Lung (tissue), 12 donors: ENCODE results near the gene CCDC92B. TPM values are rescaled to one million over a fixed set of nuclear protein-coding genes. Genes with fewer than 3 reads are reported as not detected.

ENCODE experiments used
- ATAC-seq: fragments of 200-7000 bp; cut with Tn5 transposase; one replicate; pipeline ENCODE4 v1.9.1; 2020; ENCODE audit warnings: moderate number of reproducible peaks; ENCODE audit not compliant: insufficient read depth, low FRiP score
- DNase-seq, 3 donors: peaks; one replicate each; pipeline ENCODE4 v3.0.0-alpha.2; 2013 to 2017
- H3K27ac ChIP-seq, 2 donors: one replicate each; pipeline ENCODE4 v1.5.1; 2013; ENCODE audit warnings: mild to moderate bottlenecking in 2 of 2, moderate library complexity in 2 of 2, control low read depth in 1 of 2, inconsistent platforms in 1 of 2, low read depth in 1 of 2, low read length in 1 of 2
- H3K27me3 ChIP-seq, 3 donors: one replicate each; pipeline ENCODE4 v1.5.1; 2013; ENCODE audit warnings: low read length in 2 of 3; ENCODE audit not compliant: control insufficient read depth in 3 of 3, insufficient read depth in 3 of 3
- H3K36me3 ChIP-seq, 4 donors: one replicate each; pipeline ENCODE4 v1.5.1; 2013; ENCODE audit warnings: low read length in 4 of 4, mild to moderate bottlenecking in 1 of 4, moderate library complexity in 1 of 4; ENCODE audit not compliant: control insufficient read depth in 4 of 4, insufficient read depth in 4 of 4
- H3K4me1 ChIP-seq, 5 donors: one replicate each; pipeline ENCODE4 v1.5.1; 2013; ENCODE audit warnings: low read length in 5 of 5, mild to moderate bottlenecking in 2 of 5, moderate library complexity in 1 of 5; ENCODE audit not compliant: control insufficient read depth in 5 of 5, insufficient read depth in 5 of 5
- H3K4me3 ChIP-seq: one replicate; pipeline ENCODE4 v1.5.1; 2013; ENCODE audit warnings: mild to moderate bottlenecking, control low read depth, moderate library complexity
- H3K9ac ChIP-seq, 2 donors: one replicate each; pipeline ENCODE4 v1.5.1; 2013; ENCODE audit warnings: low read length in 2 of 2, control low read depth in 1 of 2; ENCODE audit not compliant: insufficient read depth in 1 of 2
- H3K9me3 ChIP-seq, 4 donors: one replicate each; pipeline ENCODE4 v1.5.1; 2013; ENCODE audit warnings: low read length in 3 of 4, mild to moderate bottlenecking in 1 of 4, moderate library complexity in 1 of 4; ENCODE audit not compliant: control insufficient read depth in 4 of 4, insufficient read depth in 3 of 4
- CTCF ChIP-seq: IDR thresholded peaks from 2 replicates; pipeline ENCODE4 v1.5.1; 2012; ENCODE audit warnings: mild to moderate bottlenecking; ENCODE audit errors: control extremely low read depth, extremely low read depth
- WGBS, 2 donors: extraction: QIAGEN DNeasy Blood & Tissue Kit; methylation state at CpG; one replicate each; pipeline ENCODE4 v1.1.7; 2013; 5-methylcytosine and 5-hydroxymethylcytosine counted together
- polyA plus RNA-seq, 2 donors: library from polyadenylated mRNA; stranded (reverse); fragments of 200-250 nt; gene quantifications; one replicate each; pipeline ENCODE4 v1.2.1, GENCODE V29; 2013
- total RNA-seq, 2 donors: library from RNA; depleted of rRNA in 1 of 2; stranded (reverse); fragments of >200 nt in 1 of 2; gene quantifications; one replicate each; pipeline ENCODE4 v1.2.1, GENCODE V29; 2014 to 2021
- donor health status: control.
- donor health status: control.
- donor health status: Bipolar disorder and iron deficiency.
- donor health status: healthy.
- donor health status: DM: yes; HTN: yes; CAD: no.

The CCDC92B gene
- total and polyA plus RNA-seq, 4 donors: 0.03 to 0.89 (median 0.08) TPM

- peak in 1 of 3 donors; percentile 21 for DNase-seq
- H3K27ac ChIP-seq: peak overlapping the region; percentile 88 to 89
- WGBS, 2 donors: 58 to 63% methylated on average over 36 of the region's 36 CpGs
These were observed 37.0 kb downstream of the CCDC92B start for GRCh38 chr17:2712300-2713043.

GRCh38 chr17:2711608-2712299 is 37.7 kb downstream of the CCDC92B start, which contains the start of gene CLUH:
Gene CLUH, minus strand, starts transcription at chr17:2711764. Its CDS starts 103 bp downstream, at chr17:2711661.
- peak; percentile 96 to 98 (median 96) for DNase-seq
- peak; percentile 1 for TF ChIP-seq CTCF
- Histone ChIP-seq H3K9ac (peak within 1 kb of the TSS; percentile 11 to 73), H3K4me3 (peak within 1 kb of the TSS; percentile 87), H3K4me1 (peaks cover 0 to 35% (median 20%) of the 10 kb centered on the region in 5 donors), H3K9me3 (no peaks in the 10 kb centered on the region), H3K36me3 (no peaks in the 10 kb centered on the region), H3K27ac (peak within 1 kb of the TSS; percentile 88 to 89), H3K27me3 (no peaks in the 10 kb centered on the region)
- 1 to 3% methylated on average over 48 to 76 of the region's 76 CpGs for WGBS, 2 donors
- ATAC-seq: peak; percentile 93

More at GRCh38 chr17:2712300-2713043, 37.0 kb downstream of the CCDC92B start:
- no peaks in the 10 kb centered on the region for H3K27me3 ChIP-seq
- TF ChIP-seq CTCF: no peak
- no peaks in the 10 kb centered on the region for H3K9me3 ChIP-seq
- H3K9ac ChIP-seq: peak overlapping the region in 1 of 2 donors; percentile 73
- peaks cover 0 to 35% (median 20%) of the 10 kb centered on the region in 5 donors for H3K4me1 ChIP-seq
- ATAC-seq: no peak
- H3K4me3 ChIP-seq: peak overlapping the region; percentile 71
- no peaks in the 10 kb centered on the region for H3K36me3 ChIP-seq

GRCh38 chr17:2710803-2711607 is 38.4 kb downstream of the CCDC92B start:
- ATAC-seq (no peak), DNase-seq (peak in 2 of 3 donors; percentile 9 to 16)
- H3K4me3 ChIP-seq: peak overlapping the region; percentile 87
- no peak for TF ChIP-seq CTCF
- H3K9me3 ChIP-seq: no peaks in the 10 kb centered on the region
- H3K9ac ChIP-seq: peak overlapping the region; percentile 4 to 11
- peak overlapping the region; percentile 71 to 85 for H3K27ac ChIP-seq
- WGBS, 2 donors: 0 to 1% methylated on average over 58 to 82 of the region's 82 CpGs
- H3K4me1 ChIP-seq: peaks cover 0 to 35% (median 20%) of the 10 kb centered on the region in 5 donors
- H3K36me3 ChIP-seq: no peaks in the 10 kb centered on the region
- no peaks in the 10 kb centered on the region for H3K27me3 ChIP-seq
